Mesendoderm (in vitro differentiated cells): ENCODE data around the gene WDFY2.

Experiments used
- DNase-seq: peaks from one replicate; pipeline ENCODE4 v3.0.0; 2013
- H2AK5ac ChIP-seq: 2 replicates; pipeline ENCODE4 v1.6.1; 2013; ENCODE audit warnings: low read length, inconsistent platforms
- H2BK120ac ChIP-seq: 2 replicates; pipeline ENCODE4 v1.6.1; 2013; ENCODE audit warnings: low read depth, mild to moderate bottlenecking, low read length, moderate library complexity, mixed read lengths
- H2BK15ac ChIP-seq: replicated peaks from 2 replicates; pipeline ENCODE4 v1.6.1; 2013; ENCODE audit warnings: low read depth, mild to moderate bottlenecking, moderate library complexity
- H2BK5ac ChIP-seq: 2 replicates; pipeline ENCODE4 v1.6.1; 2013; ENCODE audit warnings: low read length, inconsistent platforms
- H3K18ac ChIP-seq: 2 replicates; pipeline ENCODE4 v1.6.1; 2013; ENCODE audit warnings: mild to moderate bottlenecking, low read length, mixed read lengths
- H3K23ac ChIP-seq: one replicate; pipeline ENCODE4 v1.6.1; 2013; ENCODE audit warnings: low read length
- H3K27ac ChIP-seq: 2 replicates; pipeline ENCODE4 v1.5.1; 2013; ENCODE audit warnings: low read depth, mild to moderate bottlenecking, inconsistent platforms, low read length, moderate library complexity
- H3K27me3 ChIP-seq: 2 replicates; pipeline ENCODE4 v1.6.1; 2013; ENCODE audit warnings: low read length, control low read depth, mild to moderate bottlenecking, inconsistent platforms; ENCODE audit not compliant: insufficient read depth, poor library complexity
- H3K36me3 ChIP-seq: 2 replicates; pipeline ENCODE4 v1.6.1; 2013; ENCODE audit warnings: low read length, inconsistent platforms; ENCODE audit not compliant: control insufficient read depth, insufficient read depth
- H3K4ac ChIP-seq: one replicate; pipeline ENCODE4 v1.6.1; 2013; ENCODE audit warnings: low read depth, mild to moderate bottlenecking, low read length, moderate library complexity
- H3K4me1 ChIP-seq: 2 replicates; pipeline ENCODE4 v1.6.1; 2013; ENCODE audit warnings: low read depth, low read length, inconsistent platforms; ENCODE audit not compliant: control insufficient read depth
- H3K4me2 ChIP-seq: 2 replicates; pipeline ENCODE4 v1.6.1; 2013; ENCODE audit warnings: low read length
- H3K4me3 ChIP-seq: 2 replicates; pipeline ENCODE4 v1.5.1; 2013; ENCODE audit warnings: mild to moderate bottlenecking, low read length
- H3K56ac ChIP-seq: one replicate; pipeline ENCODE4 v1.6.1; 2013; ENCODE audit warnings: low read length
- H3K79me1 ChIP-seq: 2 replicates; pipeline ENCODE4 v1.6.1; 2013; ENCODE audit warnings: low read length, inconsistent platforms
- H3K79me2 ChIP-seq: 2 replicates; pipeline ENCODE4 v1.6.1; 2013; ENCODE audit warnings: mild to moderate bottlenecking, low read length; ENCODE audit not compliant: control insufficient read depth, insufficient read depth
- H3K9ac ChIP-seq: 2 replicates; pipeline ENCODE4 v1.6.1; 2013; ENCODE audit warnings: low read length, inconsistent platforms
- H4K5ac ChIP-seq: one replicate; pipeline ENCODE4 v1.6.1; 2013; ENCODE audit warnings: low read length
- H4K8ac ChIP-seq: one replicate; pipeline ENCODE4 v1.6.1; 2013; ENCODE audit warnings: low read depth, mild to moderate bottlenecking, control low read depth, low read length, moderate library complexity
- WGBS: extraction: QIAGEN DNeasy Blood & Tissue Kit; methylation state at CpG from one replicate; pipeline ENCODE4 v1.1.7; 2013; ENCODE audit warnings: low lambda C conversion rate, missing lambda C conversion rate; ENCODE audit not compliant: insufficient coverage; ENCODE audit errors: extremely low coverage; 5-methylcytosine and 5-hydroxymethylcytosine counted together

WDFY2 gene

DNA sequence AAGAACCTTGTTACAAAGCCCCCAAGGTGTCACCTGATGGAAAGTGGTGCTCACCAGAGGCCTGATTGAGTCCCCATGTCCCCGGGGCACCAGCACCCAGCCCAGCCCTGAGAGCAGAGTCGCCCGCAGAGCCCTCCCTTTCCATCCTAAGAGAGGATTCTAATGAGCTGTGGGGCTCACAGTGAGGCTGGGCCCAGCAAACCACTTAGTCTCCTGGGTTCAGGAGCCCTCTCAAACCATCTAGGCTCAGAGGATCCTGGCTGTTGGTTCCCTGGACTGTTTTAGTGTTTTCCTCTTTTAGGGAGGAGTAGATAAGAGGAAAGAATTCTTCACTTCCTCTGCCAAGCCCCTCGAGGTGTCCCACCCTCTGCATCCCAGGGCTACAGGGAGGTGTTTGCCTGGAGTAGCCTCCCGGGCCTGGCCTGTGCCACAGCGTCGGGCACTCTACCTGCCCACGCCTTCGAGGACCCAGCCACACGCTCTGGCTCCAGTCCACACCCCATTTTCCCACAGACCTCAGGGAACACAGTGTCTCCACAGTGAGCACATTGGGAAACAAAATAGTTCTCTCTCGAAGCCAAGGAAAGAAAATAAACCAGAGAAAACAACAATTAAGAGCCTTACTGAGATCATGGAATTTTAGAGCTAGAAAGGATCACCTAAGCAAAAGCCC is 185.3 kb downstream of the WDFY2 start:
- Histone ChIP-seq H4K5ac (no peak overlapping the region), H3K56ac (no peak overlapping the region), H3K4me3 (no peak overlapping the region), H3K4me2 (no peak overlapping the region), H3K9ac (no peak overlapping the region), H3K23ac (no peak overlapping the region), H2BK5ac (no peak overlapping the region), H2BK120ac (no peak overlapping the region), H3K4me1 (no peaks in the 10 kb centered on the region), H3K36me3 (no peaks in the 10 kb centered on the region), H3K79me1 (no peaks in the 10 kb centered on the region), H2BK15ac (no peak overlapping the region), H3K18ac (no peak overlapping the region), H3K27ac (no peak overlapping the region), H2AK5ac (no peak overlapping the region), H3K79me2 (no peaks in the 10 kb centered on the region), H4K8ac (no peak overlapping the region), H3K27me3 (no peaks in the 10 kb centered on the region), H3K4ac (no peak overlapping the region)
- DNase-seq = no peak
- WGBS = no CpG with 5 or more reads among the region's 11 CpGs

DNA sequence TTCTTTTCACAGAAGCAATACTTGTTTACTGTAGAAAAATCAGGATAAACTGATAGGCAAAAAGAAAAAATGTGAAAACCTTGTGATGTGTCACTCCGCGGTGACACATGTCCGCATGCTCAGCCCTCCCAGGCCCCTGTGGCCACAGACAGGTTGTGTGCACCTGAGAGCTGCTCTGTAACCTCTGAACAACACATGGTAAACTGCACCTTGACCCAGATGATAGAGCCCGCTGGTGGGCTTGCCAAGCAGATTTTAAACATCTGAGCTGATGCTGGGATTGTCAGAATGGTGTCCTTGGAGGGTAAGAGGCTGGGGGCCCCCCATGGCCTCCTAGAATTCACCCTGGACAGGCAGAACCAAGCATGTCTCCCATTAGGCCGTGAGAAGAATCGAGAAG is 185.9 kb downstream of the WDFY2 start:
- Histone ChIP-seq H2BK15ac (no peak overlapping the region), H3K27me3 (no peaks in the 10 kb centered on the region), H3K4me1 (no peaks in the 10 kb centered on the region), H3K18ac (no peak overlapping the region), H3K79me1 (no peaks in the 10 kb centered on the region), H3K79me2 (no peaks in the 10 kb centered on the region), H4K8ac (no peak overlapping the region), H3K27ac (no peak overlapping the region), H3K9ac (no peak overlapping the region), H3K4me2 (no peak overlapping the region), H2BK5ac (no peak overlapping the region), H3K4me3 (no peak overlapping the region), H4K5ac (no peak overlapping the region), H3K23ac (no peak overlapping the region), H3K36me3 (no peaks in the 10 kb centered on the region), H3K56ac (no peak overlapping the region), H2BK120ac (no peak overlapping the region), H3K4ac (no peak overlapping the region), H2AK5ac (no peak overlapping the region)
- DNase-seq = no peak
- no CpG with 5 or more reads among the region's 6 CpGs for WGBS

DNA sequence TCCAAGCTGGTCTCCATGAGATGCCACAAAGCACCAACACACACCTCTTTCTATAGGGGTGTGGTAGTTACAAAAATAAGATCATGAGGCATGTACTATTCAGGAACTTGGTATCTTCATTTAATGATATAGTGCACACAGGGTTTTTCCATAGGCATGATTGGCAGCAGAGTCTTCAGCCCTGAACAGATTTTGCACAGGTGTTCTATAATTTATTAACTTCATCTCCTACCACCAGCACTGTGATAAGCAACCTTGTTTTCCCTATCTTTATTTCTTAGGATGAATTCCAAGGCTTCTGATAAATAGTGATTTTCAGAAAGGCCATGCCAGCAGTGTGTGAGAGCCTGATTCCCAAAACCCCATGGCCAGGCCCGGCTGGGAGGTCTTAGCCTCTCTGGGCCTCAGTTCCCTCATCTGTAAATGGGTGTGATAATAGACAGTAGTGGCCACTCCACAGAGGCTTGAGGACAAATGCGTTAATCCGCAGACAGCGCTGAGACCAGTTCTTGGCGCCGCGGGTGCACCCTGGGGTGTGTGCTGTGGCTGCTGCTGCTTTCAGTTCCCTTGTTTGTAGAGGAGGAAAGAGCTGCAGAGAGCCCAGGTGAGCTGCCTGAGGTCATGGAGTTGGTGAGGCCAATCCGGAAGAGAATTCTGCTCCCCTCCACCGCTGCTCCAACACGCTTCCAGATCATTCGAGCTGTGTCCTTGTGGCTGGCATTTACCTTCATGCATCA is 186.6 kb downstream of the WDFY2 start:
- no peaks in the 10 kb centered on the region for H3K79me2 ChIP-seq
- no peaks in the 10 kb centered on the region for H3K4me1 ChIP-seq
- no peaks in the 10 kb centered on the region for H3K27me3 ChIP-seq
- H3K36me3 ChIP-seq = no peaks in the 10 kb centered on the region
- no CpG with 5 or more reads among the region's 11 CpGs for WGBS
- no peak overlapping the region for H3K56ac ChIP-seq
- no peak overlapping the region for H2BK15ac ChIP-seq
- H3K9ac ChIP-seq = no peak overlapping the region
- H3K27ac ChIP-seq = no peak overlapping the region
- DNase-seq = no peak
- H3K18ac ChIP-seq = no peak overlapping the region
- H2BK120ac ChIP-seq = no peak overlapping the region
- H4K5ac ChIP-seq = no peak overlapping the region
- no peak overlapping the region for H3K4me3 ChIP-seq
- H3K4me2 ChIP-seq = no peak overlapping the region
- H2BK5ac ChIP-seq = no peak overlapping the region
- H3K23ac ChIP-seq = no peak overlapping the region
- no peaks in the 10 kb centered on the region for H3K79me1 ChIP-seq
- no peak overlapping the region for H3K4ac ChIP-seq
- no peak overlapping the region for H2AK5ac ChIP-seq
- H4K8ac ChIP-seq = no peak overlapping the region

DNA sequence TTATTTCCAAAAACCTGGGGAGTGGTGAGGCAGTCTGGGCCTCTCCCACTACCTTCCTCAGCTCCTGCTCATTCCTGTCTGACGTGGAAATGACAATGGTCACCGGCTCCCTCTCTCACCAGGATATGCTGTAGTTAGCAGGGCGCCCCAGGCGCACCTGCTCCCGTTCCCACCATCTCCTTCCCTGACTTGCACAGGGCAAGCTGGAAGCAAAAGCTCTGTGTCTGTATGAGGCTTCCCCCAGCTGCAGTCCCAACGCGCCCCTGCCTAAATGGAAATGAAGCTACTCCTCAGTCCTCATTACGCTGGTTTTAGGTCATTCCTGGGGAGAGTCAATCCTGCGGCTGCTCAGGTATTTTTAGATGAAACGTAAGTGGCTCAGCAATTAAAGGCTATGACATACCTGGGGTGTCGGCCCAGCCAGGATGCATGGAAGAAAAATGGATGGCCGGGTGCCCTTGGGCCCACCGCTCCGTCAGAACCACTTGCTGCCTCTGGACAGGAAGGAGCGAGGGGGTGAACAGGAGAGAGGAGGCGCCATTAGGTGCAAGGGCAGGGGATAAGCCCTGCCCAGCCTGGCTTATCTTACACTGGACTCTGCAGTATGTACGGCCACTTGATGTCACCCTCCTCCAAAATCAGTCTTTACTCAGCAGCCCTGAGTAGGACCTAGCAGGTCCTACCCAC is 187.3 kb downstream of the WDFY2 start:
- no peak for DNase-seq
- H3K4me2 ChIP-seq = no peak overlapping the region
- no peaks in the 10 kb centered on the region for H3K36me3 ChIP-seq
- H2BK5ac ChIP-seq = no peak overlapping the region
- no peak overlapping the region for H3K18ac ChIP-seq
- H2AK5ac ChIP-seq = no peak overlapping the region
- H4K8ac ChIP-seq = no peak overlapping the region
- WGBS = no CpG with 5 or more reads among the region's 17 CpGs
- no peaks in the 10 kb centered on the region for H3K27me3 ChIP-seq
- no peaks in the 10 kb centered on the region for H3K79me1 ChIP-seq
- no peak overlapping the region for H2BK15ac ChIP-seq
- H3K56ac ChIP-seq = no peak overlapping the region
- H3K27ac ChIP-seq = no peak overlapping the region
- H4K5ac ChIP-seq = no peak overlapping the region
- H3K4me3 ChIP-seq = no peak overlapping the region
- no peak overlapping the region for H3K9ac ChIP-seq
- no peaks in the 10 kb centered on the region for H3K79me2 ChIP-seq
- no peak overlapping the region for H3K23ac ChIP-seq
- no peak overlapping the region for H3K4ac ChIP-seq
- no peaks in the 10 kb centered on the region for H3K4me1 ChIP-seq
- no peak overlapping the region for H2BK120ac ChIP-seq

DNA sequence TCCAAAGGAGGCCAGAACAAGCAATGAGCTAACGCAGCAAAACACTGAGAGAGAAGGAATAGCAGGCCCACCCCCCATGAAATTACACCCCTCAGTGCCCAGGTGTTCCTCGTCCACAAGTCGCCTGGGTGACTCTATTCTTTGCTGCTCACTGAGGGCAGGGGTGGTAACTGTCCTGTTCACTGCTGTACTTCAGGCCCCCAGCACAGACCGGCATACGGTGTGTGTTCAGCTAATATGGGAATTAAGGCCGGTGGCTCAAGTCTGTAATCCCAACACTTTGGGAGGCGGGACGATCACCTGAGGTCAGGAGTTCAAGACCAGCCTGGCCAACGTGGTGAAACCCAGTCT is 187.8 kb downstream of the WDFY2 start:
- no peak overlapping the region for H4K5ac ChIP-seq
- H2BK5ac ChIP-seq = no peak overlapping the region

More for the DNA sequence above, 187.8 kb downstream of the WDFY2 start:
- Histone ChIP-seq H3K4me1 (no peaks in the 10 kb centered on the region), H3K27ac (no peak overlapping the region), H3K4me2 (no peak overlapping the region), H2BK120ac (no peak overlapping the region), H2AK5ac (no peak overlapping the region), H3K9ac (no peak overlapping the region), H3K4ac (no peak overlapping the region), H3K23ac (no peak overlapping the region), H4K8ac (no peak overlapping the region), H3K79me2 (no peaks in the 10 kb centered on the region), H3K4me3 (no peak overlapping the region), H3K79me1 (no peaks in the 10 kb centered on the region), H2BK15ac (no peak overlapping the region), H3K27me3 (no peaks in the 10 kb centered on the region), H3K18ac (no peak overlapping the region), H3K36me3 (no peaks in the 10 kb centered on the region), H3K56ac (no peak overlapping the region)
- WGBS = no CpG with 5 or more reads among the region's 9 CpGs
- no peak for DNase-seq
